GM19025 (cell line): Measurements from ENCODE around the gene GTPBP1.

ENCODE experiments used
- ATAC-seq: cut with Tn5 transposase; IDR thresholded peaks from one replicate; pipeline ENCODE4 v1.9.1; 2021; ENCODE audit warnings: mild to moderate bottlenecking, low read depth, moderate library complexity; ENCODE audit not compliant: unreplicated experiment

Gene GTPBP1

GRCh38 chr22:38700789-38701628 lies 4.7 kb upstream of the GTPBP1 start, which contains the start of gene JOSD1:
TSS of gene JOSD1 (minus strand) at chr22:38700943. CDS start at chr22:38699987, 956 bp downstream.
- ATAC-seq, result peak; percentile 36

- no peak for ATAC-seq
Measured at GRCh38 chr22:38704654-38705234, 1.0 kb upstream of the GTPBP1 start.

GRCh38 chr22:38706101-38706900 lies 557 bp downstream of the GTPBP1 start:
- ATAC-seq, result no peak

- no peak for ATAC-seq
Measured at GRCh38 chr22:38706901-38707195, 1.1 kb downstream of the GTPBP1 start.

GRCh38 chr22:38707346-38707745 lies 1.6 kb downstream of the GTPBP1 start:
- ATAC-seq, result no peak

- ATAC-seq, result no peak
Measured at GRCh38 chr22:38707984-38708383, 2.2 kb downstream of the GTPBP1 start.

- no peak for ATAC-seq
Measured at GRCh38 chr22:38709306-38709705, 3.6 kb downstream of the GTPBP1 start.

- ATAC-seq, result no peak
Measured at GRCh38 chr22:38710351-38710750, 4.6 kb downstream of the GTPBP1 start.

GRCh38 chr22:38710866-38711265 lies 5.1 kb downstream of the GTPBP1 start:
- ATAC-seq, result no peak

- ATAC-seq, result no peak
Measured at GRCh38 chr22:38712486-38713207, 6.9 kb downstream of the GTPBP1 start.

GRCh38 chr22:38713921-38714320 lies 8.2 kb downstream of the GTPBP1 start:
- ATAC-seq, result no peak

- ATAC-seq, result no peak
Measured at GRCh38 chr22:38715176-38715764, 9.5 kb downstream of the GTPBP1 start.

- no peak for ATAC-seq
Measured at GRCh38 chr22:38715852-38716251, 10.1 kb downstream of the GTPBP1 start.

- no peak for ATAC-seq
Measured at GRCh38 chr22:38716271-38716670, 10.5 kb downstream of the GTPBP1 start.

- ATAC-seq, result no peak
Measured at GRCh38 chr22:38716826-38717225, 11.1 kb downstream of the GTPBP1 start.

- ATAC-seq, result no peak
Measured at GRCh38 chr22:38717244-38717643, 11.5 kb downstream of the GTPBP1 start.

GRCh38 chr22:38718414-38718813 lies 12.7 kb downstream of the GTPBP1 start:
- no peak for ATAC-seq

GRCh38 chr22:38719196-38719595 lies 13.5 kb downstream of the GTPBP1 start:
- no peak for ATAC-seq

GRCh38 chr22:38720350-38720749 lies 14.6 kb downstream of the GTPBP1 start:
- no peak for ATAC-seq

GRCh38 chr22:38721551-38721950 lies 15.8 kb downstream of the GTPBP1 start:
- no peak for ATAC-seq
